Spleen (tissue), 7 donors: ENCODE data around the gene USP54.

ENCODE experiments used
- POLR2A ChIP-seq, 3 donors: fragments of 450-650 bp; IDR thresholded peaks; one replicate each; pipeline ENCODE4 v1.5.1; 2017; ENCODE audit warnings: antibody characterized with exemption in 3 of 3, mild to moderate bottlenecking in 1 of 3
- POLR2AphosphoS5 ChIP-seq, 3 donors: sonication (generic); formaldehyde crosslinking; IDR thresholded peaks; one replicate each; pipeline ENCODE4 v1.5.1; 2017; ENCODE audit warnings: antibody characterized with exemption in 3 of 3
- TF ChIP-seq, protein P1 (sequence below), 11 experiments: fragments of 200-600 bp in 7 of 11; fragments of 450-650 bp in 4 of 11; sonication (generic) in 4 of 11; IDR thresholded peaks in 8 of 11; conservative IDR thresholded peaks in 3 of 11; 1 replicate in 7 of 11; 2 replicates in 4 of 11; pipeline versions ENCODE4 v1.4.0 to v1.8.0; 2016 to 2021; ENCODE audit warnings: antibody characterized with exemption in 11 of 11, inconsistent platforms in 4 of 11, mild to moderate bottlenecking in 1 of 11
- donor health status: DM: no; HTN: no; CAD: no; lungs with moderate emphysema.
- donor health status: DM: no; HTN: no; CAD: no.
- donor health status: DM: no; HTN: no; CAD: no.

DNA sequence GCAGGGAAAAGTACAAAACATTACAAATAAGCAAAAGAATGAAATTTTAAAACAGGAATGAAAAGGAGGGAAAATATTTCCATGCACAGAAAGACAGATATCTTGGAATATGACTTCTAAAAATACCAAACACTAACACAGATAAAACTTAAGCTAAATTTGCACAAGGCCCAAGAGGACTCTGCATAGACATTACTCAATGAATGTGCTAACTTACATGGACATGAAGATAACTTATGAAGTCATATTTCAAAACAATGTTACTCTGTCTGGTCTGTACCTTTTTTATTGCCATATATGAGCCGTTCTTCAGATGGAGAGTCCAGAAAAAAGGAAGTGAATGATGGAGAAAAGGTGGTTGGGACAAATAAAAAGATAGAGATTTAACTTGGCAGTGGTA lies 142.8 kb downstream of the USP54 start:
- no peak for TF ChIP-seq POLR2AphosphoS5 (IDR thresholded peaks at IDR 0.05)
- no peak for TF ChIP-seq POLR2A (IDR thresholded peaks at IDR 0.05)
- TF ChIP-seq, protein P1, sequence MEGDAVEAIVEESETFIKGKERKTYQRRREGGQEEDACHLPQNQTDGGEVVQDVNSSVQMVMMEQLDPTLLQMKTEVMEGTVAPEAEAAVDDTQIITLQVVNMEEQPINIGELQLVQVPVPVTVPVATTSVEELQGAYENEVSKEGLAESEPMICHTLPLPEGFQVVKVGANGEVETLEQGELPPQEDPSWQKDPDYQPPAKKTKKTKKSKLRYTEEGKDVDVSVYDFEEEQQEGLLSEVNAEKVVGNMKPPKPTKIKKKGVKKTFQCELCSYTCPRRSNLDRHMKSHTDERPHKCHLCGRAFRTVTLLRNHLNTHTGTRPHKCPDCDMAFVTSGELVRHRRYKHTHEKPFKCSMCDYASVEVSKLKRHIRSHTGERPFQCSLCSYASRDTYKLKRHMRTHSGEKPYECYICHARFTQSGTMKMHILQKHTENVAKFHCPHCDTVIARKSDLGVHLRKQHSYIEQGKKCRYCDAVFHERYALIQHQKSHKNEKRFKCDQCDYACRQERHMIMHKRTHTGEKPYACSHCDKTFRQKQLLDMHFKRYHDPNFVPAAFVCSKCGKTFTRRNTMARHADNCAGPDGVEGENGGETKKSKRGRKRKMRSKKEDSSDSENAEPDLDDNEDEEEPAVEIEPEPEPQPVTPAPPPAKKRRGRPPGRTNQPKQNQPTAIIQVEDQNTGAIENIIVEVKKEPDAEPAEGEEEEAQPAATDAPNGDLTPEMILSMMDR (IDR thresholded peaks at IDR 0.05 in 8 of 11, conservative IDR thresholded peaks at IDR 0.05 in 3 of 11) = no peak
